Stimulated activated CD8-positive, alpha-beta memory T cell treated with anti-CD3 and anti-CD28 coated beads, Interleukin-2, amount 100 ng/mL, for 48 hours (primary cell): ENCODE measurements around the gene ADNP.

Source experiments
- DNase-seq, 2 donors: peaks; one replicate each; pipeline ENCODE4 v3.0.0-alpha.2; 2020; ENCODE audit warnings: low read depth in 2 of 2

ADNP gene

GRCh38 chr20:50850721-50851286 lies 80.4 kb downstream of the ADNP start:
- DNase-seq = no peak

GRCh38 chr20:50848846-50849673 lies 82.2 kb downstream of the ADNP start:
- DNase-seq = no peak

- DNase-seq = no peak
These were observed 82.9 kb downstream of the ADNP start for GRCh38 chr20:50848341-50848808.

GRCh38 chr20:50845566-50846215 lies 85.5 kb downstream of the ADNP start:
- DNase-seq = no peak

- peak; percentile 50 to 63 for DNase-seq
These were observed 86.7 kb downstream of the ADNP start for GRCh38 chr20:50844430-50845100.

GRCh38 chr20:50843331-50844276 lies 87.6 kb downstream of the ADNP start:
- DNase-seq = no peak

- DNase-seq = no peak
These were observed 88.4 kb downstream of the ADNP start for GRCh38 chr20:50842821-50843220.
